ENCODE measurements around the gene ADAMTS19. TPM values are rescaled to one million over a fixed set of nuclear protein-coding genes. Genes with fewer than 3 reads are reported as not detected.

The ADAMTS19 gene
- total and polyA plus RNA-seq, 2 of the 8 experiments (the other 6 are each of a cell fraction or from before 2014, with no cell fraction given) = 17.3 to 28.8 TPM

DNA sequence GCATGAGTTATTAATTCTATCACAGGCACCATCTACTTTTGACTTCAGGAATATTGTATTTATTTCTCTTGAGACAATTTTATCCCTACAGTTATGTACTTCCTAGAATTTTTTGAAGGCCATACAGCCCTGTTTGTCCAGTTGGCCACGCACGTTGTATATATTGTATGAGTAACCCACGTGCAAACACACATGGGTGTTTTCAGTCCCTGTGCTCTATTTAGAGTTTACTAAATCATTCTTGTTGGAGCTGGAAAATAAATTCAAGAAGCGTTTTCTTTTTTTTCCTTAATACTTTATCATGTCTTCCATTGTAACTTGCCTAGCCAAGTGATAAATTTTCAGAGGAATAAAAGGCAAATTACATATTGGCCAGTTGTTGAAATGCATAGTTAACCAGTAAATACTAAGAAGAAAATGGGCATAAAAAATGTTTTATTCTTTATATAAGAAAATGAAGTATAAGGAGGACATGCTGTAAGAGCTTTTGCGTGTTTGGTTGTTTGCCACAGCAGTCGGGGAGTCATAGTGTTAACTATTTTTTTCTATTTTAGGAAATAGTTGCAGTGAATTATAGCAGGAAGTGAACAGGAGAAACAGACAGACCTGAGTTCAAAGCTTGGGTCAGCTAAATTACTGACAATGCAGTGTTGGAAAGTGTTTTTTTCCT is 201.4 kb downstream of the ADAMTS19 start:
- Histone ChIP-seq H2BK12ac (ENCODE audit: low read depth, low read length) (no peak overlapping the region), H3K4me2 (ENCODE audit: insufficient read depth in 1 of 2, low read depth in 2 of 2, low read length in 2 of 2) (no peak overlapping the region), H3K4ac (replicated peaks; ENCODE audit: insufficient read length, low read depth, low read length) (no peak overlapping the region), H2BK15ac (ENCODE audit: low read length) (no peak overlapping the region), H3K4me3 (ENCODE audit: extremely low read depth in 1 of 4, insufficient read depth in 2 of 4, low read depth in 3 of 4, low read length in 4 of 4) (no peak overlapping the region), H4K20me1 (replicated peaks in 1 of 2; ENCODE audit: control insufficient read depth in 1 of 2, insufficient read depth in 2 of 2, low read length in 2 of 2) (no peaks in the 10 kb centered on the region), H2AK5ac (ENCODE audit: low read depth, low read length) (no peak overlapping the region), H2BK5ac (ENCODE audit: low read depth, low read length) (no peak overlapping the region), H3K23me2 (ENCODE audit: low read depth, low read length) (no peaks in the 10 kb centered on the region), H4K8ac (ENCODE audit: extremely low read depth, insufficient read depth, low read length) (no peak overlapping the region), H3K79me2 (ENCODE audit: control insufficient read depth in 1 of 2, insufficient read depth in 2 of 2, low read length in 2 of 2) (no peaks in the 10 kb centered on the region), H3K4me1 (replicated peaks in 1 of 4; ENCODE audit: control insufficient read depth in 3 of 4, insufficient read depth in 4 of 4, low read length in 3 of 4) (peaks cover 0 to 4% (median 0%) of the 10 kb centered on the region in 4 experiments; a peak in 1 of 7 replicates), H3K56ac (replicated peaks; ENCODE audit: insufficient read length, low read depth, low read length) (no peak overlapping the region), H3K23ac (ENCODE audit: insufficient read length) (no peak overlapping the region), H3K9ac (replicated peaks in 1 of 4; ENCODE audit: extremely low read depth in 1 of 4, low read depth in 3 of 4, low read length in 3 of 4) (no peak overlapping the region), H2BK20ac (ENCODE audit: low read length) (no peak overlapping the region), H4K5ac (ENCODE audit: insufficient read length, low read depth, low read length) (no peak overlapping the region), H2BK120ac (replicated peaks; ENCODE audit: low read depth, low read length) (no peak overlapping the region), H3K18ac (ENCODE audit: extremely low read depth, low read length) (no peak overlapping the region), H3K36me3 (ENCODE audit: control insufficient read depth in 2 of 4, insufficient read depth in 4 of 4, low read length in 3 of 4) (peaks cover 0 to 14% (median 2%) of the 10 kb centered on the region in 4 experiments; a peak in 4 of 8 replicates), H3K14ac (ENCODE audit: insufficient read length) (no peak overlapping the region), H2AFZ (ENCODE audit: low read length) (no peak overlapping the region), H3K27me3 (replicated peaks in 1 of 4; ENCODE audit: control insufficient read depth in 3 of 4, extremely low read depth in 1 of 4, insufficient read depth in 3 of 4, low read length in 3 of 4) (no peaks in the 10 kb centered on the region), H3K27ac (ENCODE audit: low read depth, low read length) (no peak overlapping the region), H4K91ac (replicated peaks; ENCODE audit: insufficient read length, low read length) (no peak overlapping the region), H3K79me1 (ENCODE audit: low read depth, low read length) (no peaks in the 10 kb centered on the region), H3K9me3 (ENCODE audit: insufficient read depth in 2 of 2, low read depth in 1 of 2, low read length in 1 of 2) (no peaks in the 10 kb centered on the region)
- no peak for DNase-seq (ENCODE audit: low read depth in 1 of 2, low spot score in 2 of 2)
- FAIRE-seq = no peak
- ChIA-PET CTCF (ENCODE audit: partially characterized antibody) (interaction anchor here (1.8 to 2.9 kb wide), 3 partner anchors 18 to 107 kb away, joined by 4 to 8 read pairs (median 7); no protein-coding TSS in a partner anchor), POLR2A (ENCODE audit: partially characterized antibody) (no interaction called here)
- no peak for TF ChIP-seq CBX8 (IDR thresholded peaks at IDR 0.05; ENCODE audit: borderline replicate concordance, low read depth, low read length)
- no peak for TF ChIP-seq POLR2A (IDR thresholded peaks at IDR 0.05; ENCODE audit: control extremely low read depth in 1 of 2, low read depth in 2 of 2, low read length in 2 of 2)
- TF ChIP-seq CREB1 (IDR thresholded peaks at IDR 0.05) = no peak
- no peak for TF ChIP-seq SP1 (IDR thresholded peaks at IDR 0.05; ENCODE audit: low read depth, low read length)
- TF ChIP-seq CEBPB (IDR thresholded peaks at IDR 0.05; ENCODE audit: low read depth, low read length) = no peak
- no peak for TF ChIP-seq RFX5 (IDR thresholded peaks at IDR 0.05; ENCODE audit: borderline replicate concordance, low read depth, low read length)
- TF ChIP-seq EP300 (IDR thresholded peaks at IDR 0.05; ENCODE audit: borderline replicate concordance in 1 of 2, low read depth in 2 of 2, low read length in 2 of 2) = no peak
- TF ChIP-seq PHF8 (conservative IDR thresholded peaks at IDR 0.05; ENCODE audit: low read depth, low read length) = no peak
- no peak for TF ChIP-seq GABPA (IDR thresholded peaks at IDR 0.05; ENCODE audit: borderline replicate concordance, insufficient read depth, low read length)
- no peak for TF ChIP-seq CHD1 (IDR thresholded peaks at IDR 0.05; ENCODE audit: low read depth, low read length)
- 89% methylated on average over 6 of the region's 6 CpGs; no CpG with 5 or more reads in 1 of the 2 experiments for WGBS, 2 experiments (ENCODE audit: extremely low coverage in 1 of 2, insufficient coverage in 1 of 2, insufficient read length in 1 of 2, insufficient replicate concordance in 2 of 2, low coverage in 1 of 2, low lambda C conversion rate in 2 of 2, missing lambda C conversion rate in 1 of 2)
